Mucosa of stomach (tissue), 1 donor: Measurements from ENCODE around the gene IL16.
A peak's percentile ranks its signal among the peaks of the same experiment; 100 is the strongest.
"Not testable (repeated sequence)": the region's sequence is repeated elsewhere in the genome, so short reads cannot be mapped to it uniquely, and the experiment has no call there.

Experiments
- H3K27me3 ChIP-seq: one replicate; pipeline ENCODE4 v1.7.0; 2013; ENCODE audit warnings: mild to moderate bottlenecking, low read length; ENCODE audit not compliant: control insufficient read depth, insufficient read depth
- H3K36me3 ChIP-seq: one replicate; pipeline ENCODE4 v1.7.0; 2013; ENCODE audit warnings: low read length; ENCODE audit not compliant: control insufficient read depth, insufficient read depth
- H3K4me1 ChIP-seq: one replicate; pipeline ENCODE4 v1.7.0; 2013; ENCODE audit warnings: mild to moderate bottlenecking, low read length; ENCODE audit not compliant: control insufficient read depth, insufficient read depth
- H3K4me3 ChIP-seq: one replicate; pipeline ENCODE4 v1.7.0; 2013; ENCODE audit warnings: low read length
- H3K9ac ChIP-seq: one replicate; pipeline ENCODE4 v1.7.0; 2013; ENCODE audit warnings: mild to moderate bottlenecking, low read length, moderate library complexity
- H3K9me3 ChIP-seq: one replicate; pipeline ENCODE4 v1.7.0; 2013; ENCODE audit warnings: mild to moderate bottlenecking, low read length, moderate library complexity; ENCODE audit not compliant: control insufficient read depth
- donor health status: Pancreatic carcinoma.

IL16 gene

DNA sequence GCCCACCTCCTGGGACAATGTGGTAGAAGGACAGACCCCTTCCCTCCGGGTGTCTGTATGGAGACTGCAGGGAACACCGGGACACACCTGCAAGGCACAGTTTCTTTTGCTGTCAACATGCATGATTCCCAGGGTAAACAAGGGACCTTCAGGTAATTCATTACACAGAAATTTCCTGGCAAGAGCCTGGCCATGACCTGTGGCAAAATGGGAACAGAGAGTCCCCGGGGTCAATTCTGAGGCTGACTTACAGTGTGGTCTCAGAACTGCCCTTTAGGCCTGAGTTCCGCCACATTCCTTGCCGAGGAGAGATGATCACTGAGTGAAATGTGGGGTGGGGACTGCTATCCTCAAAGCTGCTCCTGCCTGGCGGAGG, 121.0 kb downstream of the IL16 start:
- Histone ChIP-seq H3K9ac (no peak overlapping the region), H3K27me3 (no peaks in the 10 kb centered on the region), H3K9me3 (no peaks in the 10 kb centered on the region), H3K4me3 (no peak overlapping the region), H3K36me3 (no peaks in the 10 kb centered on the region), H3K4me1 (no peaks in the 10 kb centered on the region)

GRCh38 chr15:81321667-81322066, 125.0 kb downstream of the IL16 start:
- no peak overlapping the region for H3K9ac ChIP-seq
- H3K4me3 ChIP-seq: no peak overlapping the region
- H3K9me3 ChIP-seq: no peaks in the 10 kb centered on the region
- no peaks in the 10 kb centered on the region for H3K36me3 ChIP-seq
- peaks cover 6% of the 10 kb centered on the region for H3K4me1 ChIP-seq
- no peaks in the 10 kb centered on the region for H3K27me3 ChIP-seq

GRCh38 chr15:81322676-81323253, 126.1 kb downstream of the IL16 start:
- Histone ChIP-seq H3K36me3 (no peaks in the 10 kb centered on the region), H3K27me3 (no peaks in the 10 kb centered on the region), H3K9ac (peak overlapping the region; percentile 10), H3K4me1 (peaks cover 6% of the 10 kb centered on the region), H3K4me3 (peak overlapping the region; percentile 56), H3K9me3 (no peaks in the 10 kb centered on the region)

GRCh38 chr15:81323559-81323943, 126.9 kb downstream of the IL16 start:
- Histone ChIP-seq H3K27me3 (no peaks in the 10 kb centered on the region), H3K4me1 (peaks cover 6% of the 10 kb centered on the region), H3K9me3 (no peaks in the 10 kb centered on the region), H3K36me3 (no peaks in the 10 kb centered on the region), H3K9ac (peak overlapping the region; percentile 81), H3K4me3 (peak overlapping the region; percentile 56)

- H3K9ac ChIP-seq: peak within 1 kb of the TSS; percentile 81
- peaks cover 6% of the 10 kb centered on the region for H3K4me1 ChIP-seq
- no peaks in the 10 kb centered on the region for H3K9me3 ChIP-seq
- H3K27me3 ChIP-seq: no peaks in the 10 kb centered on the region
- no peaks in the 10 kb centered on the region for H3K36me3 ChIP-seq
- H3K4me3 ChIP-seq: peak within 1 kb of the TSS; percentile 56
Observed at GRCh38 chr15:81323944-81324881, 127.5 kb downstream of the IL16 start, which contains the start of gene STARD5. Gene STARD5, minus strand, starts transcription at chr15:81324141. Its CDS starts 42 bp downstream, at chr15:81324099.

- Histone ChIP-seq H3K4me3 (no peak overlapping the region), H3K27me3 (no peaks in the 10 kb centered on the region), H3K4me1 (peaks cover 6% of the 10 kb centered on the region), H3K9me3 (no peaks in the 10 kb centered on the region), H3K36me3 (no peaks in the 10 kb centered on the region), H3K9ac (no peak overlapping the region)
Observed at GRCh38 chr15:81326466-81327212, 130.0 kb downstream of the IL16 start.

DNA sequence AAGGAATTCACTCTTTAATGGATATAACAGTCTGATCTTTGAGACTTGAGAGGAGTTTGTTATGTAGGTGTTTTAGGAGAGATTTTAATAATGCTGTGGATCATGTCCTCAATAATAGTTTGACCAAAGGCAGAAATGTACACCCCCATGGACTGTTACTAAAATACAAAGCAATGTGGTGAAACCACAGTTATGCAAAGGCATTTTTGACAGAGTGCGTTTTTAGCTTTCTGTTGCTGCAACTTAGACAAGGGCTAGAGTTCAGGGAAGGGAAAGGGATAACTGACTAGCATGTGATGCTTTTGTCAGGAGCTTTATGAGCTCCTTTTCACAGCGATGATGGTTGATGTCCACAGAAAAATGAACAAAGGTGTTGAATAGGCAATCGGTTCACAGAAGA, 130.8 kb downstream of the IL16 start:
- Histone ChIP-seq H3K36me3 (no peaks in the 10 kb centered on the region), H3K9ac (no peak overlapping the region), H3K27me3 (no peaks in the 10 kb centered on the region), H3K4me1 (peaks cover 6% of the 10 kb centered on the region), H3K4me3 (no peak overlapping the region), H3K9me3 (no peaks in the 10 kb centered on the region)

GRCh38 chr15:81329446-81329845, 132.8 kb downstream of the IL16 start:
- Histone ChIP-seq H3K36me3 (no peaks in the 10 kb centered on the region), H3K4me1 (peaks cover 5% of the 10 kb centered on the region), H3K4me3 (no peak overlapping the region), H3K27me3 (no peaks in the 10 kb centered on the region), H3K9ac (no peak overlapping the region), H3K9me3 (no peaks in the 10 kb centered on the region)

DNA sequence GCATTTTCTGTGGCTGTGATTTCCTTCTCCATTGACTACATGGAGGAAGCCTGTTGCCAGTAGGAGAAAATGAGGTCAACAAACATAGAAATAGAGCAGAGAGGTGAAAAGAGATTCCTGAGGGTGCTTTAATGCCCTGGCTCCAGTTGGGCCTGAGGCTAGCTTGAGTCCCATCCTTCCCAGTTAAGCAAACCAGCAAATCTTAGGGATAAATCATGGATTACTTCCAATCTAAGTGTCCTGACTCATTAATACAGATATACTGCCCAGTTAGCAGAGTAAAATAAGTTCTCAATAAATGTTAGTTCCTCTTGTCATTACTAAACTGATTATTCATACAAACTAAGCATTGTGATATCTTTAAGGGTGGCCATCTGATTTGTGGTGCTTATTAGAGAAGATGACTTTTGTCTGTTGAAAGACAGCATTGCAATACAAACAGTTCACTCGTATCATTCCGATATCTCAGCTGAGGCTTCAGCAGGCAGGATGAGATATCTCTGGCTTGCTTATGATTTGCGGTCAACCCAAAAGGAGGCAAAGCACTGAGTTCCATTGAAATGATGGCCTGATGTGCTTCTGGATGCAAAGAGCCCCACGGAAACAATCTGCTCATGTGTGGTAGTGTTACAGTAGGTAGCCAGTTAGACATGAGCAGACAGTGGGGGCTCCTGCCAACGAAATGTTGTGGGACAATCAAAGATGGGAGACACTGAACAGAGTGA, 133.8 kb downstream of the IL16 start:
- Histone ChIP-seq H3K4me3 (no peak overlapping the region), H3K4me1 (peaks cover 7% of the 10 kb centered on the region), H3K9me3 (no peaks in the 10 kb centered on the region), H3K36me3 (no peaks in the 10 kb centered on the region), H3K27me3 (no peaks in the 10 kb centered on the region), H3K9ac (no peak overlapping the region)

DNA sequence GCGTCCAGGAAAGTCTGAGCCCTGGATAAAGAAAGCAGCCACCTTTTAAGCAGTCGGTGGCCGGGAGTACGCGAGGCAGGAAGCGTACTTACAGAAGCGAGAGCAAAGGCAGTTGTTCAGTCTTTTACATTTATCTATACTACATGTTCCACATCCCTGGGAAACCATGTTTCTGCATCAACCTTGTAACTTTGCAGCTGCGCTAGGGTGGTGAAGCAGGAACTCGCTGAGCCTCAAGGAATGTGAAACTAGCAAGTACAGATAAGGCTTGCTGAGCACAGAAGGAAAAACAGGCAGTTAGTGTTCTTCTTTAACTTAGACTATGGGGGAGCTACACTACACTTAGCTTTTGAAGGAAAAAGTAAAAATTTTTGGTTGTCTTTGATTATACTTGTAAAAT, 134.5 kb downstream of the IL16 start:
- not testable (repeated sequence) for H3K27me3 ChIP-seq, H3K4me1 ChIP-seq, H3K36me3 ChIP-seq, H3K9me3 ChIP-seq, H3K9ac ChIP-seq, H3K4me3 ChIP-seq

DNA sequence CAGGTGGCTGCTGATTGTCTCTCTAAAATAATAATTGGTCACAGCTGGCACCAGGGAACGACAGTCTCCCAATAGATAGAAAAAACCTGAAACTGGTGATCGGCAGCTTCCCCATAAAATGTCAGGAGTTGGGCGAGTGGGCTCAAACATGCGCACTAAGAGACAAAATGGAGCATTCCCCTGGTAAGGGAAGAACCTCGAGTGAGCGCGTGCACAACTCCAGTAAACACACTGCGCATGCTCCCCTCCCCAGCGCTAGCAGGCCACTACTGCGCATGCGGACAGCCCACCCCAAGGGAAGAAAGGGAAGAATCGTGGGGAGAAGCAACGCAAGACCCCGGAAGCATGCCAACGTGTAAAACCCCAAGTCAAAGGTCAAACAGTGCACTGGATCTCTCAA, 134.9 kb downstream of the IL16 start:
- Histone ChIP-seq H3K4me3 (no peak overlapping the region), H3K9me3 (no peaks in the 10 kb centered on the region), H3K27me3 (no peaks in the 10 kb centered on the region), H3K9ac (no peak overlapping the region), H3K36me3 (no peaks in the 10 kb centered on the region), H3K4me1 (peaks cover 7% of the 10 kb centered on the region)
